H1 (cell line): Measurements from ENCODE around the gene PRKCI. TPM values are rescaled to one million over a fixed set of nuclear protein-coding genes. Genes with fewer than 3 reads are reported as not detected.

Experiments
- FOSL1 ChIP-seq: IDR thresholded peaks from 2 replicates; pipeline ENCODE4 v1.6.1; 2011; ENCODE audit warnings: mild to moderate bottlenecking, low read depth, low read length, moderate library complexity; ENCODE audit not compliant: insufficient read depth
- GABPA ChIP-seq: IDR thresholded peaks from 2 replicates; pipeline ENCODE4 v1.6.1; 2011; ENCODE audit warnings: mild to moderate bottlenecking, low read length, moderate library complexity, borderline replicate concordance; ENCODE audit not compliant: insufficient read depth
- KDM1A ChIP-seq: fragments of 200-600, 300-600 bp; sonication (generic); IDR thresholded peaks from 2 replicates; pipeline ENCODE4 v1.7.1; 2016; ENCODE audit warnings: mild to moderate bottlenecking, low read length, borderline replicate concordance
- polyA plus RNA-seq, 7 experiments: library from polyadenylated mRNA; depleted of rRNA in 3 of 7; stranded (reverse) in 5 of 7; unstranded in 2 of 7; fragments of >200 nt in 5 of 7; fragments of 200-250 nt in 2 of 7; gene quantifications; 1 replicate in 5 of 7; 2 replicates in 1 of 7; 4 replicates in 1 of 7; pipeline versions ENCODE4 v1.2.1 to v1.2.3, GENCODE V29; 2011 to 2013; ENCODE audit warnings: missing spikeins in 2 of 7, mixed read lengths in 2 of 7
- total RNA-seq: library from RNA; stranded (reverse); fragmentation: NEBNext Ultra II Directional; extraction: Animal tissue kit (Norgen Biotek cat#: 25700); gene quantifications from 2 replicates; pipeline ENCODE4 v1.2.1, GENCODE V29; 2021
- TF ChIP-seq, protein P1 (sequence below): fragments of 300-600 bp; sonication (generic); IDR thresholded peaks from 2 replicates; pipeline ENCODE4 v1.7.1; 2012; ENCODE audit warnings: low read length, moderate library complexity, mild to moderate bottlenecking, inconsistent platforms; ENCODE audit not compliant: insufficient replicate concordance

PRKCI gene
- total and polyA plus RNA-seq, 2 of the 8 experiments (the other 6 are each of a cell fraction or from before 2014, with no cell fraction given): 24.3 to 100.0 TPM

DNA sequence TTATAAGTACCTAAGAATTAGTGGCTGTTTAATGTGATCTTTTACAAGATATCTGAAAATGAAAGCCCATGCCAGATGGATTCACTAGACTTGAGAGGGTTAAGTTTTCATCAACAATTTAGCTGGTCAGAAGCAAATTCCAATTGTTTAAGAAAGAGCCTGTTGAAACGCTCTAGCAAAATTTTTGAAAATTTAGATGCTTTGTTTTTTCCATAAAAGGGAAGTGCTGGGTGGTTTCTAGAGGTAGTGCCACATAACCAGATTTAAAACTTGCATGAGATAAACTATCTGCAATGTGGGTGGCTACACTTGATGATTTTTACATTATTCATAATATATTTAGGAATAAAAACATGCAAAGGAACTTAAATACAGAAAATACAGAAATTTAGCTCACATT lies 86.8 kb downstream of the PRKCI start (continued):
- TF ChIP-seq, protein P1, sequence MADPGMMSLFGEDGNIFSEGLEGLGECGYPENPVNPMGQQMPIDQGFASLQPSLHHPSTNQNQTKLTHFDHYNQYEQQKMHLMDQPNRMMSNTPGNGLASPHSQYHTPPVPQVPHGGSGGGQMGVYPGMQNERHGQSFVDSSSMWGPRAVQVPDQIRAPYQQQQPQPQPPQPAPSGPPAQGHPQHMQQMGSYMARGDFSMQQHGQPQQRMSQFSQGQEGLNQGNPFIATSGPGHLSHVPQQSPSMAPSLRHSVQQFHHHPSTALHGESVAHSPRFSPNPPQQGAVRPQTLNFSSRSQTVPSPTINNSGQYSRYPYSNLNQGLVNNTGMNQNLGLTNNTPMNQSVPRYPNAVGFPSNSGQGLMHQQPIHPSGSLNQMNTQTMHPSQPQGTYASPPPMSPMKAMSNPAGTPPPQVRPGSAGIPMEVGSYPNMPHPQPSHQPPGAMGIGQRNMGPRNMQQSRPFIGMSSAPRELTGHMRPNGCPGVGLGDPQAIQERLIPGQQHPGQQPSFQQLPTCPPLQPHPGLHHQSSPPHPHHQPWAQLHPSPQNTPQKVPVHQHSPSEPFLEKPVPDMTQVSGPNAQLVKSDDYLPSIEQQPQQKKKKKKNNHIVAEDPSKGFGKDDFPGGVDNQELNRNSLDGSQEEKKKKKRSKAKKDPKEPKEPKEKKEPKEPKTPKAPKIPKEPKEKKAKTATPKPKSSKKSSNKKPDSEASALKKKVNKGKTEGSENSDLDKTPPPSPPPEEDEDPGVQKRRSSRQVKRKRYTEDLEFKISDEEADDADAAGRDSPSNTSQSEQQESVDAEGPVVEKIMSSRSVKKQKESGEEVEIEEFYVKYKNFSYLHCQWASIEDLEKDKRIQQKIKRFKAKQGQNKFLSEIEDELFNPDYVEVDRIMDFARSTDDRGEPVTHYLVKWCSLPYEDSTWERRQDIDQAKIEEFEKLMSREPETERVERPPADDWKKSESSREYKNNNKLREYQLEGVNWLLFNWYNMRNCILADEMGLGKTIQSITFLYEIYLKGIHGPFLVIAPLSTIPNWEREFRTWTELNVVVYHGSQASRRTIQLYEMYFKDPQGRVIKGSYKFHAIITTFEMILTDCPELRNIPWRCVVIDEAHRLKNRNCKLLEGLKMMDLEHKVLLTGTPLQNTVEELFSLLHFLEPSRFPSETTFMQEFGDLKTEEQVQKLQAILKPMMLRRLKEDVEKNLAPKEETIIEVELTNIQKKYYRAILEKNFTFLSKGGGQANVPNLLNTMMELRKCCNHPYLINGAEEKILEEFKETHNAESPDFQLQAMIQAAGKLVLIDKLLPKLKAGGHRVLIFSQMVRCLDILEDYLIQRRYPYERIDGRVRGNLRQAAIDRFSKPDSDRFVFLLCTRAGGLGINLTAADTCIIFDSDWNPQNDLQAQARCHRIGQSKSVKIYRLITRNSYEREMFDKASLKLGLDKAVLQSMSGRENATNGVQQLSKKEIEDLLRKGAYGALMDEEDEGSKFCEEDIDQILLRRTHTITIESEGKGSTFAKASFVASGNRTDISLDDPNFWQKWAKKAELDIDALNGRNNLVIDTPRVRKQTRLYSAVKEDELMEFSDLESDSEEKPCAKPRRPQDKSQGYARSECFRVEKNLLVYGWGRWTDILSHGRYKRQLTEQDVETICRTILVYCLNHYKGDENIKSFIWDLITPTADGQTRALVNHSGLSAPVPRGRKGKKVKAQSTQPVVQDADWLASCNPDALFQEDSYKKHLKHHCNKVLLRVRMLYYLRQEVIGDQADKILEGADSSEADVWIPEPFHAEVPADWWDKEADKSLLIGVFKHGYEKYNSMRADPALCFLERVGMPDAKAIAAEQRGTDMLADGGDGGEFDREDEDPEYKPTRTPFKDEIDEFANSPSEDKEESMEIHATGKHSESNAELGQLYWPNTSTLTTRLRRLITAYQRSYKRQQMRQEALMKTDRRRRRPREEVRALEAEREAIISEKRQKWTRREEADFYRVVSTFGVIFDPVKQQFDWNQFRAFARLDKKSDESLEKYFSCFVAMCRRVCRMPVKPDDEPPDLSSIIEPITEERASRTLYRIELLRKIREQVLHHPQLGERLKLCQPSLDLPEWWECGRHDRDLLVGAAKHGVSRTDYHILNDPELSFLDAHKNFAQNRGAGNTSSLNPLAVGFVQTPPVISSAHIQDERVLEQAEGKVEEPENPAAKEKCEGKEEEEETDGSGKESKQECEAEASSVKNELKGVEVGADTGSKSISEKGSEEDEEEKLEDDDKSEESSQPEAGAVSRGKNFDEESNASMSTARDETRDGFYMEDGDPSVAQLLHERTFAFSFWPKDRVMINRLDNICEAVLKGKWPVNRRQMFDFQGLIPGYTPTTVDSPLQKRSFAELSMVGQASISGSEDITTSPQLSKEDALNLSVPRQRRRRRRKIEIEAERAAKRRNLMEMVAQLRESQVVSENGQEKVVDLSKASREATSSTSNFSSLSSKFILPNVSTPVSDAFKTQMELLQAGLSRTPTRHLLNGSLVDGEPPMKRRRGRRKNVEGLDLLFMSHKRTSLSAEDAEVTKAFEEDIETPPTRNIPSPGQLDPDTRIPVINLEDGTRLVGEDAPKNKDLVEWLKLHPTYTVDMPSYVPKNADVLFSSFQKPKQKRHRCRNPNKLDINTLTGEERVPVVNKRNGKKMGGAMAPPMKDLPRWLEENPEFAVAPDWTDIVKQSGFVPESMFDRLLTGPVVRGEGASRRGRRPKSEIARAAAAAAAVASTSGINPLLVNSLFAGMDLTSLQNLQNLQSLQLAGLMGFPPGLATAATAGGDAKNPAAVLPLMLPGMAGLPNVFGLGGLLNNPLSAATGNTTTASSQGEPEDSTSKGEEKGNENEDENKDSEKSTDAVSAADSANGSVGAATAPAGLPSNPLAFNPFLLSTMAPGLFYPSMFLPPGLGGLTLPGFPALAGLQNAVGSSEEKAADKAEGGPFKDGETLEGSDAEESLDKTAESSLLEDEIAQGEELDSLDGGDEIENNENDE: no peak
- TF ChIP-seq GABPA (no peak), FOSL1 (no peak), KDM1A (no peak)
